HEK293 (cell line): ENCODE data around the gene KRTAP5-4.
"Not testable (repeated sequence)": the region's sequence is repeated elsewhere in the genome, so short reads cannot be mapped to it uniquely, and the experiment has no call there.

Experiments
- CTCF ChIA-PET: fragments of 350-600 bp; formaldehyde crosslinking; extraction: SDS; loops from one replicate; lab custom pipeline; 2021; ENCODE audit warnings: antibody characterized with exemption; lab: Yijun Ruan, JAX
- POLR2A ChIA-PET: fragments of 300-600 bp; formaldehyde crosslinking; extraction: SDS; loops from one replicate; lab custom pipeline; 2020; ENCODE audit warnings: antibody characterized with exemption, inconsistent platforms; lab: Yijun Ruan, JAX
- H3K27ac ChIP-seq: fragments of 200-500 bp; sonication (Bioruptor generic); 2 replicates; pipeline ENCODE4 v1.5.1; 2014; ENCODE audit warnings: low read depth, low read length, control low read depth, inconsistent platforms; ENCODE audit errors: extremely low read depth
- H3K36me3 ChIP-seq, 2 experiments: fragments of 200-500 bp in 1 of 2; sonication (Bioruptor generic) in 1 of 2; 1 replicate in 1 of 2; 2 replicates in 1 of 2; pipeline ENCODE4 v1.5.1; 2014 to 2017; ENCODE audit warnings: inconsistent platforms in 2 of 2, low read length in 2 of 2; ENCODE audit not compliant: control insufficient read depth in 2 of 2, insufficient read depth in 1 of 2
- H3K4me1 ChIP-seq: fragments of 200-500 bp; sonication (Bioruptor generic); 2 replicates; pipeline ENCODE4 v1.5.1; 2014; ENCODE audit warnings: mild to moderate bottlenecking, low read length, inconsistent platforms; ENCODE audit not compliant: control insufficient read depth, insufficient read depth
- H3K4me3 ChIP-seq: 2 replicates; pipeline ENCODE4 v1.5.1; 2011; ENCODE audit warnings: low read depth, mild to moderate bottlenecking, control low read depth, low read length, moderate library complexity
- H3K9me3 ChIP-seq: fragments of 200-500 bp; sonication (Bioruptor generic); 2 replicates; pipeline ENCODE4 v1.5.1; 2014; ENCODE audit warnings: low read depth, low read length, inconsistent platforms; ENCODE audit not compliant: control insufficient read depth, insufficient read depth
- ATF2 ChIP-seq: fragments of 450-650 bp; formaldehyde crosslinking; IDR thresholded peaks from 2 replicates; pipeline ENCODE4 v1.5.1; 2016; ENCODE audit warnings: missing biosample characterization, missing genetic modification characterization, low read depth
- BCL11A ChIP-seq: fragments of 450-650 bp; formaldehyde crosslinking; IDR thresholded peaks from 2 replicates; pipeline ENCODE4 v1.5.1; 2016; ENCODE audit warnings: low read depth, missing biosample characterization, missing genetic modification characterization
- MYNN ChIP-seq: fragments of 450-650 bp; formaldehyde crosslinking; IDR thresholded peaks from 2 replicates; pipeline ENCODE4 v1.5.1; 2016; ENCODE audit warnings: missing biosample characterization, missing genetic modification characterization, borderline replicate concordance
- ZBTB21 ChIP-seq: fragments of 450-650 bp; formaldehyde crosslinking; IDR thresholded peaks from 2 replicates; pipeline ENCODE4 v1.5.1; 2017; ENCODE audit warnings: missing biosample characterization, missing genetic modification characterization
- ZFP37 ChIP-seq: fragments of 450-650 bp; formaldehyde crosslinking; IDR thresholded peaks from 2 replicates; pipeline ENCODE4 v1.5.1; 2016; ENCODE audit warnings: missing biosample characterization, missing genetic modification characterization
- ZNF10 ChIP-seq: fragments of 450-650 bp; formaldehyde crosslinking; IDR thresholded peaks from 2 replicates; pipeline ENCODE4 v1.5.1; 2017; ENCODE audit warnings: missing biosample characterization, missing genetic modification characterization
- ZNF140 ChIP-seq: fragments of 450-650 bp; formaldehyde crosslinking; IDR thresholded peaks from 2 replicates; pipeline ENCODE4 v1.5.1; 2016; ENCODE audit warnings: missing biosample characterization, missing genetic modification characterization
- ZNF335 ChIP-seq: fragments of 450-650 bp; formaldehyde crosslinking; conservative IDR thresholded peaks from 2 replicates; pipeline ENCODE4 v1.5.1; 2016; ENCODE audit warnings: missing biosample characterization, missing genetic modification characterization
- ZNF350 ChIP-seq: fragments of 450-650 bp; formaldehyde crosslinking; IDR thresholded peaks from 2 replicates; pipeline ENCODE4 v1.5.0; 2017; ENCODE audit warnings: missing biosample characterization, mild to moderate bottlenecking, missing genetic modification characterization
- ZNF416 ChIP-seq: fragments of 450-650 bp; formaldehyde crosslinking; IDR thresholded peaks from 2 replicates; pipeline ENCODE4 v1.5.1; 2016; ENCODE audit warnings: missing biosample characterization, missing genetic modification characterization
- ZNF529 ChIP-seq: fragments of 450-650 bp; formaldehyde crosslinking; IDR thresholded peaks from 2 replicates; pipeline ENCODE4 v1.5.1; 2017; ENCODE audit warnings: missing genetic modification characterization, missing biosample characterization; ENCODE audit not compliant: insufficient replicate concordance
- ZNF560 ChIP-seq: fragments of 450-650 bp; formaldehyde crosslinking; IDR thresholded peaks from 2 replicates; pipeline ENCODE4 v1.5.1; 2017; ENCODE audit warnings: missing biosample characterization, missing genetic modification characterization, borderline replicate concordance
- ZNF585B ChIP-seq: fragments of 450-650 bp; formaldehyde crosslinking; IDR thresholded peaks from 2 replicates; pipeline ENCODE4 v1.5.1; 2016; ENCODE audit warnings: missing biosample characterization, missing genetic modification characterization
- ZNF621 ChIP-seq: fragments of 450-650 bp; formaldehyde crosslinking; IDR thresholded peaks from 2 replicates; pipeline ENCODE4 v1.5.1; 2017; ENCODE audit warnings: missing biosample characterization, missing genetic modification characterization
- ZNF658 ChIP-seq: fragments of 450-650 bp; formaldehyde crosslinking; IDR thresholded peaks from 2 replicates; pipeline ENCODE4; 2016; ENCODE audit warnings: missing biosample characterization, missing genetic modification characterization
- ZNF747 ChIP-seq: fragments of 450-650 bp; formaldehyde crosslinking; IDR thresholded peaks from 2 replicates; pipeline ENCODE4 v1.5.1; 2016; ENCODE audit warnings: missing biosample characterization, missing genetic modification characterization
- ZNF837 ChIP-seq: fragments of 450-650 bp; formaldehyde crosslinking; IDR thresholded peaks from 2 replicates; pipeline ENCODE4 v1.5.1; 2016; ENCODE audit warnings: missing biosample characterization, missing genetic modification characterization
- TF ChIP-seq, protein P1 (sequence below): fragments of 450-650 bp; IDR thresholded peaks from 2 replicates; pipeline ENCODE4 v1.5.1; 2018; ENCODE audit warnings: missing biosample characterization, missing genetic modification characterization
- TF ChIP-seq, protein P2 (sequence below): fragments of 450-650 bp; formaldehyde crosslinking; IDR thresholded peaks from 2 replicates; pipeline ENCODE4 v1.5.1; 2016; ENCODE audit warnings: missing biosample characterization, missing genetic modification characterization
- TF ChIP-seq, protein P3 (sequence below): fragments of 450-650 bp; formaldehyde crosslinking; IDR thresholded peaks from 2 replicates; pipeline ENCODE4 v1.5.1; 2016; ENCODE audit warnings: missing biosample characterization, missing genetic modification characterization

The KRTAP5-4 gene

GRCh38 chr11:1576825-1577224 lies 45.1 kb downstream of the KRTAP5-4 start (continued):
- TF ChIP-seq, protein P1, sequence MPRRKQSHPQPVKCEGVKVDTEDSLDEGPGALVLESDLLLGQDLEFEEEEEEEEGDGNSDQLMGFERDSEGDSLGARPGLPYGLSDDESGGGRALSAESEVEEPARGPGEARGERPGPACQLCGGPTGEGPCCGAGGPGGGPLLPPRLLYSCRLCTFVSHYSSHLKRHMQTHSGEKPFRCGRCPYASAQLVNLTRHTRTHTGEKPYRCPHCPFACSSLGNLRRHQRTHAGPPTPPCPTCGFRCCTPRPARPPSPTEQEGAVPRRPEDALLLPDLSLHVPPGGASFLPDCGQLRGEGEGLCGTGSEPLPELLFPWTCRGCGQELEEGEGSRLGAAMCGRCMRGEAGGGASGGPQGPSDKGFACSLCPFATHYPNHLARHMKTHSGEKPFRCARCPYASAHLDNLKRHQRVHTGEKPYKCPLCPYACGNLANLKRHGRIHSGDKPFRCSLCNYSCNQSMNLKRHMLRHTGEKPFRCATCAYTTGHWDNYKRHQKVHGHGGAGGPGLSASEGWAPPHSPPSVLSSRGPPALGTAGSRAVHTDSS (tag by site-specific recombination): no peak
- no peak for TF ChIP-seq ZNF658 (tag by site-specific recombination)

GRCh38 chr11:1575756-1576155 lies 46.2 kb downstream of the KRTAP5-4 start:
- not testable (repeated sequence) for H3K4me1 ChIP-seq, H3K9me3 ChIP-seq, H3K36me3 ChIP-seq, H3K4me3 ChIP-seq, H3K27ac ChIP-seq
- POLR2A ChIA-PET: interaction anchor here (0.7 to 1.6 kb wide), 2 partner anchors 27 to 227 kb away, joined by 4 to 8 read pairs; no protein-coding TSS in a partner anchor
- CTCF ChIA-PET: interaction anchor here (1.6 to 3.2 kb wide), 4 partner anchors 11 to 29 kb away, joined by 7 to 19 read pairs (median 16); no protein-coding TSS in a partner anchor

GRCh38 chr11:1574933-1575242 lies 47.0 kb downstream of the KRTAP5-4 start:
- no peak overlapping the region for H3K27ac ChIP-seq
- no peaks in the 10 kb centered on the region for H3K36me3 ChIP-seq
- TF ChIP-seq ZNF140: no peak
- no peak for TF ChIP-seq ZNF585B (tag by site-specific recombination)
- no peak for TF ChIP-seq ATF2 (tag by site-specific recombination)
- TF ChIP-seq ZNF621 (tag by site-specific recombination): no peak
- no peak for TF ChIP-seq ZNF350 (tag by site-specific recombination)
- no peak for TF ChIP-seq ZNF335 (tag by site-specific recombination)
- no peak for TF ChIP-seq ZNF837 (tag by site-specific recombination)
- no peak for TF ChIP-seq ZNF10 (tag by site-specific recombination)
- no peak for TF ChIP-seq ZNF529
- no peak for TF ChIP-seq ZNF416 (tag by site-specific recombination)
- TF ChIP-seq ZFP37 (tag by site-specific recombination): no peak
- no peak for TF ChIP-seq ZNF747 (tag by site-specific recombination)
- TF ChIP-seq ZBTB21 (tag by site-specific recombination): no peak
- TF ChIP-seq, protein P2, sequence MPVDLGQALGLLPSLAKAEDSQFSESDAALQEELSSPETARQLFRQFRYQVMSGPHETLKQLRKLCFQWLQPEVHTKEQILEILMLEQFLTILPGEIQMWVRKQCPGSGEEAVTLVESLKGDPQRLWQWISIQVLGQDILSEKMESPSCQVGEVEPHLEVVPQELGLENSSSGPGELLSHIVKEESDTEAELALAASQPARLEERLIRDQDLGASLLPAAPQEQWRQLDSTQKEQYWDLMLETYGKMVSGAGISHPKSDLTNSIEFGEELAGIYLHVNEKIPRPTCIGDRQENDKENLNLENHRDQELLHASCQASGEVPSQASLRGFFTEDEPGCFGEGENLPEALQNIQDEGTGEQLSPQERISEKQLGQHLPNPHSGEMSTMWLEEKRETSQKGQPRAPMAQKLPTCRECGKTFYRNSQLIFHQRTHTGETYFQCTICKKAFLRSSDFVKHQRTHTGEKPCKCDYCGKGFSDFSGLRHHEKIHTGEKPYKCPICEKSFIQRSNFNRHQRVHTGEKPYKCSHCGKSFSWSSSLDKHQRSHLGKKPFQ (tag by site-specific recombination): no peak
- no peak for TF ChIP-seq BCL11A (tag by site-specific recombination)
- TF ChIP-seq ZNF560: no peak
- TF ChIP-seq, protein P3, sequence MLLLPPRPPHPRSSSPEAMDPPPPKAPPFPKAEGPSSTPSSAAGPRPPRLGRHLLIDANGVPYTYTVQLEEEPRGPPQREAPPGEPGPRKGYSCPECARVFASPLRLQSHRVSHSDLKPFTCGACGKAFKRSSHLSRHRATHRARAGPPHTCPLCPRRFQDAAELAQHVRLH (tag by site-specific recombination): no peak
- TF ChIP-seq MYNN (tag by site-specific recombination): no peak
- POLR2A ChIA-PET: interaction anchor here (0.5 to 2.7 kb wide), 7 partner anchors 10 to 769 kb away, joined by 3 to 24 read pairs (median 5); no protein-coding TSS in a partner anchor
- H3K4me1 ChIP-seq: no peaks in the 10 kb centered on the region; the same call in 1 of the 2 replicates
- no peaks in the 10 kb centered on the region for H3K9me3 ChIP-seq
- CTCF ChIA-PET: interaction anchor here (0.6 to 3.4 kb wide), 34 partner anchors 8 to 854 kb away, joined by 3 to 138 read pairs (median 4); no protein-coding TSS in a partner anchor
- H3K4me3 ChIP-seq: no peak overlapping the region
